ENCODE data around the gene PHETA2. TPM values are rescaled to one million over a fixed set of nuclear protein-coding genes. Genes with fewer than 3 reads are reported as not detected.

PHETA2 gene
- total RNA-seq, 1 donor from 2014 or later = 0.88 TPM

DNA sequence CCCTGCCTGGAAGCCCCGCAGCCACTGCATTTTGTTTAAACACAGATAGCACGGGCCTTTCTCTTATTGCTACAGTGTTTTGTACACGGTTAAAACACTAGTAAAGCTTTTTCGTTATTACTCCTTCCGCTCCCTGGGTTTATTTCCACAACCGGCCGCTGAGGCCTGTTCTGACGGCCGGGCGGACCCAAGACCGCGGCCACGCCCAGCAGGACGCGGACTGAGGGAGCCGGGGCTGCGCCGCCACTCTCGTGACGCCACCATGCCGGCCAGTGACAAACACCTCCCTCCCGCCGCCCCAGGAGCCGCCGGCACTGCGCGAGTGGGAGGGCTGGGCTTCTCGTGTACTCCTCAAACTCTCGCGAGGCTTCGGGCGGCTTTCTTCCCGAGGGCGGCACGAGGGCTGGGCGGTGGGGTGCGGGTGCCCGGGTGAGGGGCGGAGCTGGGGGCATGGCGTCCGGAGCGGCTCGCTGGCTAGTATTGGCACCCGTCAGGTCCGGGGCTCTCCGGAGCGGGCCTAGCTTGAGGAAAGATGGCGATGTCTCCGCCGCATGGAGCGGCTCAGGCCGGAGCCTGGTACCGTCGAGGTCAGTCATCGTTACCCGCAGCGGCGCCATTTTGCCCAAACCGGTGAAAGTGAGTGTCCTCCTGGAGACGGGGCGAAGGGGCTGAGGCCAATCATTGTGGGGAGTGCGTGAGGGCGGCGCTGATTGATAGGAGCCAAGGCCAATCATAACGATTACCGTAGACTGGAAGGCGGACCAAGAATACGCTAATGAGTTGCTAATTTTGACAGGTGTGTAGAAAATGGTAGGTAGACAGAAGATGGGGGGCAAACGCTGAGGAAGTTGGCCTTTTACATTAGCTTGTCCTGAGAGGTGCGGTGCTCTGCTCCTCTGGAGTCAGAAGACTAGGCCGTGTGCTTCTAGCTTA lies 5.5 kb downstream of the PHETA2 start, which contains the start of gene SMDT1:
SMDT1 (plus strand) TSS at position 382 of the 933 bp plus-strand sequence; CDS start at position 451, 69 bp downstream.
- H3K9me3 Mint-ChIP-seq (ENCODE audit: unreplicated experiment) = peaks cover 14% of the 10 kb centered on the region
- peaks cover 10% of the 10 kb centered on the region for H3K4me1 Mint-ChIP-seq (ENCODE audit: low read depth, unreplicated experiment)
- H3K36me3 Mint-ChIP-seq (ENCODE audit: unreplicated experiment) = peaks cover 6% of the 10 kb centered on the region
- H3K27ac Mint-ChIP-seq (ENCODE audit: unreplicated experiment) = peak within 1 kb of the TSS; percentile 95
- peak; percentile 98 for DNase-seq
- H3K27me3 Mint-ChIP-seq (ENCODE audit: unreplicated experiment) = peaks cover 7% of the 10 kb centered on the region
- H3K4me3 Mint-ChIP-seq (ENCODE audit: unreplicated experiment) = peak within 1 kb of the TSS; percentile 92
- no peak for TF ChIP-seq CTCF (IDR thresholded peaks at IDR 0.05; ENCODE audit: partially characterized antibody, unreplicated experiment)

DNA sequence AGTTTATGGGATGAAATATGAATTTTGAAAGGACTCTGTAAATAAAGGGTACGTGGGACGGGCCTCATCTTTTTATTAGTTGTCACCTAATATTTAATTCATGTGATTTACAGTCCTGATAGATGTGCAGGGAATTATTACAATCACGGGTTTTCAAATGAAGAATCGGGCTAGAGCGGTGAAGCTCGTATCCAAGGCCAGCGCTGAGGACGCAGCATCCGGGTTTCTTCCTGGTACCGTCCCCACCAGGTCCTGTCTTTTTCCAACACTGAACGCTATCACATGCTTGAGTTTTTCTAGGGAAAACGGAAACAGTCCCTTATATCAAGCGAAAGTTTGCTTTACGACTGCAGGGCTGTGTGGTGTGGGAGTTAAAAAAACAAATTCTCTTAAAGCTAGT lies 6.2 kb downstream of the PHETA2 start:
- H3K9me3 Mint-ChIP-seq (ENCODE audit: unreplicated experiment) = peaks cover 14% of the 10 kb centered on the region
- H3K4me1 Mint-ChIP-seq (ENCODE audit: low read depth, unreplicated experiment) = peaks cover 7% of the 10 kb centered on the region
- H3K27ac Mint-ChIP-seq (ENCODE audit: unreplicated experiment) = peak overlapping the region; percentile 95
- DNase-seq = no peak
- H3K36me3 Mint-ChIP-seq (ENCODE audit: unreplicated experiment) = peaks cover under 1% of the 10 kb centered on the region
- H3K27me3 Mint-ChIP-seq (ENCODE audit: unreplicated experiment) = peaks cover 5% of the 10 kb centered on the region
- peak overlapping the region; percentile 92 for H3K4me3 Mint-ChIP-seq (ENCODE audit: unreplicated experiment)
- TF ChIP-seq CTCF (IDR thresholded peaks at IDR 0.05; ENCODE audit: partially characterized antibody, unreplicated experiment) = no peak

- Mint-ChIP-seq H3K27ac (ENCODE audit: unreplicated experiment) (no peak overlapping the region), H3K4me3 (ENCODE audit: unreplicated experiment) (no peak overlapping the region), H3K9me3 (ENCODE audit: unreplicated experiment) (peaks cover 12% of the 10 kb centered on the region), H3K4me1 (ENCODE audit: low read depth, unreplicated experiment) (peaks cover 7% of the 10 kb centered on the region), H3K27me3 (ENCODE audit: unreplicated experiment) (peaks cover 5% of the 10 kb centered on the region), H3K36me3 (ENCODE audit: unreplicated experiment) (no peaks in the 10 kb centered on the region)
- TF ChIP-seq CTCF (IDR thresholded peaks at IDR 0.05; ENCODE audit: partially characterized antibody, unreplicated experiment) = no peak
- no peak for DNase-seq
These were observed 9.1 kb downstream of the PHETA2 start for GRCh38 chr22:42083119-42083518.

GRCh38 chr22:42084874-42085273 lies 10.8 kb downstream of the PHETA2 start:
- no peak for TF ChIP-seq CTCF (IDR thresholded peaks at IDR 0.05; ENCODE audit: partially characterized antibody, unreplicated experiment)
- H3K36me3 Mint-ChIP-seq (ENCODE audit: unreplicated experiment) = peaks cover 11% of the 10 kb centered on the region
- DNase-seq = no peak
- H3K27me3 Mint-ChIP-seq (ENCODE audit: unreplicated experiment) = peaks cover 2% of the 10 kb centered on the region
- H3K4me3 Mint-ChIP-seq (ENCODE audit: unreplicated experiment) = no peak overlapping the region
- H3K9me3 Mint-ChIP-seq (ENCODE audit: unreplicated experiment) = peaks cover 10% of the 10 kb centered on the region
- no peak overlapping the region for H3K27ac Mint-ChIP-seq (ENCODE audit: unreplicated experiment)
- peaks cover 4% of the 10 kb centered on the region for H3K4me1 Mint-ChIP-seq (ENCODE audit: low read depth, unreplicated experiment)

DNA sequence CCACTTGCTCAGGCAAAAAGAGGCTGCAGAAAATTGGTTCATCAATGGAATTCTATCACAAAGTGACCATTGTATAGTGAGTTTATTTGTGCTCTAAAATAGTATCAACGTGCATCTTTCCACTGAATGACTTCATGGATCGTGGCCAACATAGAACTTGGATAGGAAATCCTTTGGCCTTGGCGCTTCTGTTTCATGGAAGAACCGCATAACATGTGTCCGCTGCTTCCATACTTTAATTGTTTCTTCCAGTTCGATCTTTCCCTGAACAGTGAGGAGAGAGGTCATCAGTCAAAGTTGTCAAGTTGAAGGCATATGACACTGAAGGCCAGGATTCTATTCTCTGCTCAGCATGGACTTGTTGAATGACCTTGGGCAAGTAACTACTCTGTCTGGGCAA lies 12.0 kb downstream of the PHETA2 start:
- no peak for TF ChIP-seq CTCF (IDR thresholded peaks at IDR 0.05; ENCODE audit: partially characterized antibody, unreplicated experiment)
- Mint-ChIP-seq H3K27me3 (ENCODE audit: unreplicated experiment) (peaks cover 3% of the 10 kb centered on the region), H3K4me1 (ENCODE audit: low read depth, unreplicated experiment) (peaks cover 2% of the 10 kb centered on the region), H3K27ac (ENCODE audit: unreplicated experiment) (no peak overlapping the region), H3K9me3 (ENCODE audit: unreplicated experiment) (peaks cover 13% of the 10 kb centered on the region), H3K4me3 (ENCODE audit: unreplicated experiment) (no peak overlapping the region), H3K36me3 (ENCODE audit: unreplicated experiment) (peaks cover 11% of the 10 kb centered on the region)
- no peak for DNase-seq

Measured in glutamatergic neuron (in vitro differentiated cells).